AG04449 (cell line): ENCODE data around the gene GAB4.
"Not testable (repeated sequence)": the region's sequence is repeated elsewhere in the genome, so short reads cannot be mapped to it uniquely, and the experiment has no call there.

Experiments
- CTCF ChIA-PET: fragments of 350-600 bp; formaldehyde crosslinking; extraction: SDS; loops from one replicate; lab custom pipeline; 2021; ENCODE audit warnings: antibody characterized with exemption; lab: Yijun Ruan, JAX
- POLR2A ChIA-PET: fragments of 400-600, 350-600 bp; formaldehyde crosslinking; extraction: SDS; loops from one replicate; lab custom pipeline; 2020; ENCODE audit warnings: antibody characterized with exemption, inconsistent platforms; lab: Yijun Ruan, JAX
- DNase-seq: peaks from one replicate; pipeline ENCODE4 v3.0.0-alpha.2; 2010; ENCODE audit warnings: low read depth, low spot score
- H3K4me3 ChIP-seq: 2 replicates; pipeline ENCODE4 v1.5.1; 2011; ENCODE audit warnings: low read depth, mild to moderate bottlenecking, control low read depth, low read length
- TF ChIP-seq, protein P1 (sequence below): IDR thresholded peaks from one replicate; pipeline ENCODE4 v1.5.1; 2011; ENCODE audit warnings: mild to moderate bottlenecking, moderate library complexity, low read length, control low read depth, inconsistent platforms; ENCODE audit not compliant: insufficient read depth; ENCODE audit errors: missing control alignments

GAB4 gene

DNA sequence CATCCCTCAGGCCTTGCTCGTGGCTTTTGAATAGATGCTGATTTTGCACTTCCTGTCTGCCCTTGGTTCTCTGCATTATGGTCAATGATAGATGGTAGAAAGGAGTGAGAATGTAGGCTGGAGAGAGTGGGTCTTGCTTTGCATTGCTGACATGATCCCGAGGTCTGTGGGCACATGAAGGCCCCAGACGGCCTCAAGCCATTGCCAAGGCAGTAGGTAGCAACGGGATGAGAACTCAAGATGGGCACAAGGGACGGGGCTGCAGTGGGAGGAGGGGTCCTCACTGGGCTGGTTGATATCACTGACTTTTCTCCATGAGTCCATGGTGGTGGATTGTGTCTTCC is 54.0 kb downstream of the GAB4 start:
- no peak overlapping the region for H3K4me3 ChIP-seq
- DNase-seq, result no peak
- POLR2A ChIA-PET, result no interaction called here
- TF ChIP-seq, protein P1, sequence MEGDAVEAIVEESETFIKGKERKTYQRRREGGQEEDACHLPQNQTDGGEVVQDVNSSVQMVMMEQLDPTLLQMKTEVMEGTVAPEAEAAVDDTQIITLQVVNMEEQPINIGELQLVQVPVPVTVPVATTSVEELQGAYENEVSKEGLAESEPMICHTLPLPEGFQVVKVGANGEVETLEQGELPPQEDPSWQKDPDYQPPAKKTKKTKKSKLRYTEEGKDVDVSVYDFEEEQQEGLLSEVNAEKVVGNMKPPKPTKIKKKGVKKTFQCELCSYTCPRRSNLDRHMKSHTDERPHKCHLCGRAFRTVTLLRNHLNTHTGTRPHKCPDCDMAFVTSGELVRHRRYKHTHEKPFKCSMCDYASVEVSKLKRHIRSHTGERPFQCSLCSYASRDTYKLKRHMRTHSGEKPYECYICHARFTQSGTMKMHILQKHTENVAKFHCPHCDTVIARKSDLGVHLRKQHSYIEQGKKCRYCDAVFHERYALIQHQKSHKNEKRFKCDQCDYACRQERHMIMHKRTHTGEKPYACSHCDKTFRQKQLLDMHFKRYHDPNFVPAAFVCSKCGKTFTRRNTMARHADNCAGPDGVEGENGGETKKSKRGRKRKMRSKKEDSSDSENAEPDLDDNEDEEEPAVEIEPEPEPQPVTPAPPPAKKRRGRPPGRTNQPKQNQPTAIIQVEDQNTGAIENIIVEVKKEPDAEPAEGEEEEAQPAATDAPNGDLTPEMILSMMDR, result no peak
- CTCF ChIA-PET, result no interaction called here

DNA sequence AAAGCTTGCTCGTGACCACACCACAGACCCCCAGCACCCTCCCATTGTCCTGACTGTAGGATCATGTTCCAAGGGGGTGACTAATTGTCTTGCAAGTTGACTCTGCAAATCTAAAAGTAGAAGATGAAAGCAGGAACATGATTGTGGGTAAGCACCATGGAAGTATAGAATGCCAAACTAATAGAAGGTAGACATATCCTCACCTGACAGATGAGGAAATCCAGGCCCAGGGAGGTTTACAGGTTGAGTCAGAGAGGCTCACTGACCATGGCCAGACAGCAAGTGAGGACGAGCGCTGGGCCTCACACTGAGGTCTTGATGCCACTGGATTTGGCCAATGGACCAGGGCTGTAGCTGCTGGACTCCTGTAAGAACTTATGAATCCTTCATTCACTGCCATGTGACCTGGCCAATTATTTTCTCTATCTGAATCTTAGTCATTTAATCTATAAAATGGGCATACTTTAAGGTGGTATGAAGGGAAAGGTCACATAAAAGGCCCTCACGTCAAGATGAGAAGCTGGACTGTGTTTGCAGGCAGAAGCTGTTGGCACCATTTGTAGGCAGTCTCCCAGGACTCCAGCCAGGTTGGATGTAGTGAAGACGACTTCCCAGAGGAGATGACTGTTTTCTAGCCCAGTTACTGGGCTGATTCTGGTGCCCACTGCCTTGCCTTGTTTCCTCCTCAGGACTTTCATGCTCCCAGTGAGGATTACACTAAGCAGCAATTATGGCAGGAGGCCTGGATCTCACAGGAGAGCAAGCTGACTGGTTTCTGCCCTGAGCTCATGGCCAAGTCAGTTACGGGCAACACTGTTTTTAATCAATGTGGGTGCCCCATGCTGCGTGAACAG is 54.6 kb downstream of the GAB4 start:
- ChIA-PET POLR2A (no interaction called here), CTCF (no interaction called here)
- TF ChIP-seq, protein P1, result no peak
- DNase-seq, result no peak
- no peak overlapping the region for H3K4me3 ChIP-seq

DNA sequence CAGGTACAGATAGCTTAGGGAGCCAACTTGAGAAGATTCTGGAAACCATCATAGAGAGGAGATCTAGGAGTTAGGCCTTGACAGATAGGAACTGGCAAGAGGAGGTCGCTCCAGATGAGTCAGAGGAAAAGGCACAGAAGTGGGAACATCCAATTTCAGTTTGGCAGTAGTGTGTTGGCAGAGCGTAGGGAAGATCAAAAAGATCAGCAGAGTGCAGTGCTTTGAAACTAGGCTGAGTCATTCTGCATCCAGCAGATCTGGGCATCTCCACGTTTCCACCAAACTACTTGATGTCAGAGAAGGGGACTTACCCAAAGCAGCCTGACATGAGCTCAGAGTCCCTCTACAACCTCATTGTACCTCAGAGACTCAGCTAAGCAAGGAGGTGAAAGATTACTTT is 58.5 kb downstream of the GAB4 start:
- POLR2A ChIA-PET, result no interaction called here
- DNase-seq, result no peak
- TF ChIP-seq, protein P1, result no peak
- H3K4me3 ChIP-seq, result no peak overlapping the region
- CTCF ChIA-PET, result no interaction called here

DNA sequence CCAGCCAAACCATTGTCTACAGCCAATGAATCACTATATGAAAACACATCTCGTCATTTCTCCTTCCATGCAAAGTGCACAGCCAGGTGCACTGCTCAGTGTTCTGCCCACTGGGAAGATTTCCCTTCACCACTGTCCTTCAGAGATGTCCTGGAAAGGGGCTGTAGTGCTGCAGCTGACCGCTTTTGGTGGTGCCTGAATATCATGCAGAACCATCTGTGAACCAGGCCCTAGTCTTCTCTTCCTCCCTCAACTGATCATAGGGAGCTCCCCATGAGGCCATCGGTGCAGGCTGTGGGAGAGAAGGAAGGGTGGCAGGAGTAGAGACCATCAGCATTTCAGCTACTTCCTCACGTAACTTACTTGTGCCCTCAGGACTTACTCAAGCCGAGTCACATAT is 70.2 kb downstream of the GAB4 start:
- TF ChIP-seq, protein P1, result no peak
- ChIA-PET POLR2A (no interaction called here), CTCF (no interaction called here)
- H3K4me3 ChIP-seq, result no peak overlapping the region
- DNase-seq, result no peak

DNA sequence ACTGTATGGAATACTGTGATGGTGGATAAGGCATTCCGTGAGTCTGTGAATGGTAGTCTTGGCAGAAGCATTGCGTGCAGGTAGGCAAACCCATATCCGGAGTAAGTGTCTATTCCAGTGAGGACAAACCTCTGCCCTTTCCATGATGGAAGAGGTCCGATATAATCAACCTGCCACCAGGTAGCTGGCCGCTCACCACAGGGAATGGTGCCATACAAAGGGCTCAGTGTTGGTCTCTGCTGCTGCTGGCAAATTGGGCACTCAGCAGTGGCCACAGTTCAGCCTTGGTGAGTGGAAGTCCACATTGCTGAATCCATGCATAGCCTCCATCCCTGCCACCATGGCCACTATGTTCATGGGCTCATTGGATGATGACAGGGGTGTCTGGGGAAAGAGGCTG is 70.8 kb downstream of the GAB4 start:
- CTCF ChIA-PET, H3K4me3 ChIP-seq, DNase-seq, POLR2A ChIA-PET: not testable (repeated sequence)

DNA sequence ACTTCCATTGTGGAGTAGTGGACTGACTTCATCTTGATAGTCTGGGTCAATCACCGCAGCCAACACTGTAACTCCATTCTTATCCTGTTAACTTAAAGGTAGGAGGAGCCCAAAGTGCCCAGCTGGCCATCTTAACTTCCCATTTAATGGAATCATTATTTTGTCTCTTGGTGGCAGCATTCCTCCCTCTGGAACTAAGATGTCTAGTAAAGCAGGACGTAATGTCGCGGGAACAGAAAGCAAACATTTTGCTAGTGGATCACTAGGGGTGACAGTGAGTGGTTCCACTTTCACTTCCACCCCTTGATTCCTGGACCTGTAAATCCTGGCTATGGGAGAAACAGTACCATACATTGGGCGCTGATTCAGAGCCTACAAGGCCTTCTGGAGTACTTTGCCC is 71.4 kb downstream of the GAB4 start:
- TF ChIP-seq, protein P1, result no peak
- no peak overlapping the region for H3K4me3 ChIP-seq
- DNase-seq, result no peak
- CTCF ChIA-PET, result no interaction called here
- POLR2A ChIA-PET, result no interaction called here

DNA sequence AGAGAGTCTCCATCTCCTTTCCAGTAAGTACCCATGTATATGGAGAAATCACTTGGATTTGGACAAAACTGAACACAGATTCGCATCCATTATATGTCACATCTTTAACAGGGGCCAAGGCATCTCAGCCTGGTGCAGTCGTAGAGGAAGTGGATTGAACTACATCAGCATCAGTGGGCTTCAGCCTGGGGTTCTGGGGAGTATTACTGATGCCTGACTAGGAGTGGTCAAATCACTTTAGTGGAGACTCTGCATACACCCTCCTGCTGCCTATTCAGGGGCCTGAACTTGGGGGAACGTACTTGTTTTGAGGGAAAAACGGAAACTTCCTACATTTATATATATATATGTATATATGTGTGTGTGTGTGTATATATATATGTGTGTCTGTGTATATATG is 72.8 kb downstream of the GAB4 start:
- ChIA-PET POLR2A (no interaction called here), CTCF (no interaction called here)
- no peak overlapping the region for H3K4me3 ChIP-seq
- TF ChIP-seq, protein P1, result no peak
- no peak for DNase-seq
